Measurements from ENCODE around the gene PTPRA. TPM values are rescaled to one million over a fixed set of nuclear protein-coding genes. Genes with fewer than 3 reads are reported as not detected.
"Not testable (repeated sequence)": the region's sequence is repeated elsewhere in the genome, so short reads cannot be mapped to it uniquely, and the experiment has no call there.

The PTPRA gene
- total RNA-seq, 2 experiments from 2014 or later = 33.3 to 47.2 TPM

DNA sequence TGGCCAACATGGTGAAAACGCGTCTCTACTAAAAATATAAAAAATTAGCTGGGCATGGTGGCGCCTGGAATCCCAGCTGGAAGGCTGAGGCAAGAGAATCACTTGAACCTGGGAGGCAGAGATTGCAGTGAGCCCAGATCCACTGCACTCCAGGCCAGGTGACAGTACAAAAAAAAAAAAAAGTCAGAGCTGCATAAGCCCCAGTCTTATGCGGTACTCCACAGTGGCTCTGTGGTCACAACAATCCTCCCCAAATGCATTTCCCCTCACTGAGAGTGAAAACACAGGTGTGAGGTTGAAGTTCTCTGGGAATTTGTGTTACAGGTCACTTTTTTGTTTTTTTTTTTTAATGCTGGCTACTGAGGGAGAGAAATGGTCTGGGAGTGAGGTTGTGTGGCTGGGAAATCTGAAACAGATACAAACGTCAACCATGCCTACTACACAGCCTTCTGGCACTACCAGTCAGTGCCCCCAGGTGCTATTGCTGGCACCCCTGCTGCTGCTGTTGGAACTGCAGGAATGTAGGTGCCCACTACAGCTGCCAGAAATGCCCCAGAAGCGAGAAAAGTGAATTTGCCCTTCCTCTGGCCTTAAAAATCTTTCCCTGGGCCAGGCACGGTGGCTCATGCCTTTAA is 178.2 kb downstream of the PTPRA start:
- POLR2A ChIA-PET = interaction anchor here (0.6 kb wide), 2 partner anchors 152 to 265 kb away, joined by 3 to 4 read pairs; no protein-coding TSS in a partner anchor

DNA sequence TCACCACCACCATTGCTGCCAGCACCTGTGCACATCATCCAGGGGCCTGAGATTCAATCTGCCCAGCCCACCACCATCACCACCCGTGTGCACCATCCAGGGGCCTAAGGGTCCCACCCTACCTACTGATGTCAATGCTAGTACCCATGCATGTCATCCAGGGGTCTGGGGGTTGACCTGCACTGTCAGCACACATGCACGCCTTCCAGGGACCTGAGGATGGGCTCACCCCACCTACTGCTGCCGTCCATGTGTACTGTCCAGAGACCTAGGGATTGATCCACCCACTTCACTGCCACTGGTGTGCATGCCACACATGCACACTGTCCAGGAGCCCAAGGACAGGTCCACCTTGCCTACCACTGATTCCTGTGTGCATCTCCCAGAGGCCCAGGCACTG is 186.2 kb downstream of the PTPRA start:
- Histone ChIP-seq H3K4me1 (ENCODE audit: insufficient read depth, low read length, poor library complexity, severe bottlenecking) (no peaks in the 10 kb centered on the region), H3K4me3 (ENCODE audit: low read depth, low read length, poor library complexity, severe bottlenecking) (no peak overlapping the region), H4K20me1 (ENCODE audit: insufficient read depth, low read length) (no peaks in the 10 kb centered on the region), H2AFZ (ENCODE audit: low read length) (no peak overlapping the region), H3K79me2 (ENCODE audit: insufficient read depth, low read depth, low read length) (no peaks in the 10 kb centered on the region), H3K9me2 (ENCODE audit: insufficient read depth, low read length) (no peaks in the 10 kb centered on the region), H3K36me3 (ENCODE audit: insufficient read depth, low read length) (no peaks in the 10 kb centered on the region), H3K4me2 (ENCODE audit: low read length) (no peak overlapping the region), H3K9me3 (ENCODE audit: low read length) (no peaks in the 10 kb centered on the region), H3K27ac (ENCODE audit: low read depth, low read length, poor library complexity, severe bottlenecking) (no peak overlapping the region)
- no peak for TF ChIP-seq EZH2phosphoT487 (IDR thresholded peaks at IDR 0.05; ENCODE audit: borderline replicate concordance, low read depth, low read length)
- TF ChIP-seq, protein P1, sequence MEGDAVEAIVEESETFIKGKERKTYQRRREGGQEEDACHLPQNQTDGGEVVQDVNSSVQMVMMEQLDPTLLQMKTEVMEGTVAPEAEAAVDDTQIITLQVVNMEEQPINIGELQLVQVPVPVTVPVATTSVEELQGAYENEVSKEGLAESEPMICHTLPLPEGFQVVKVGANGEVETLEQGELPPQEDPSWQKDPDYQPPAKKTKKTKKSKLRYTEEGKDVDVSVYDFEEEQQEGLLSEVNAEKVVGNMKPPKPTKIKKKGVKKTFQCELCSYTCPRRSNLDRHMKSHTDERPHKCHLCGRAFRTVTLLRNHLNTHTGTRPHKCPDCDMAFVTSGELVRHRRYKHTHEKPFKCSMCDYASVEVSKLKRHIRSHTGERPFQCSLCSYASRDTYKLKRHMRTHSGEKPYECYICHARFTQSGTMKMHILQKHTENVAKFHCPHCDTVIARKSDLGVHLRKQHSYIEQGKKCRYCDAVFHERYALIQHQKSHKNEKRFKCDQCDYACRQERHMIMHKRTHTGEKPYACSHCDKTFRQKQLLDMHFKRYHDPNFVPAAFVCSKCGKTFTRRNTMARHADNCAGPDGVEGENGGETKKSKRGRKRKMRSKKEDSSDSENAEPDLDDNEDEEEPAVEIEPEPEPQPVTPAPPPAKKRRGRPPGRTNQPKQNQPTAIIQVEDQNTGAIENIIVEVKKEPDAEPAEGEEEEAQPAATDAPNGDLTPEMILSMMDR (conservative IDR thresholded peaks at IDR 0.05; ENCODE audit: low read length) = no peak
- POLR2A ChIA-PET = no interaction called here
- intact Hi-C loops (cut with micrococcal nuclease; ENCODE audit: unreplicated experiment) = no loop called here
- CTCF ChIA-PET (ENCODE audit: unreplicated experiment) = no interaction called here
- BruUV-seq (replicated peaks) = no TSS peak
- no peak for DNase-seq (ENCODE audit: low spot score)

More for the DNA sequence above, 178.2 kb downstream of the PTPRA start:
- Histone ChIP-seq H3K4me3 (ENCODE audit: low read depth, low read length, poor library complexity, severe bottlenecking) (no peak overlapping the region), H3K9me2 (ENCODE audit: insufficient read depth, low read length) (no peaks in the 10 kb centered on the region), H3K79me2 (ENCODE audit: insufficient read depth, low read depth, low read length) (peaks cover 12% of the 10 kb centered on the region), H2AFZ (ENCODE audit: low read length) (no peak overlapping the region), H3K4me2 (ENCODE audit: low read length) (no peak overlapping the region), H3K36me3 (ENCODE audit: insufficient read depth, low read length) (peaks cover 35% of the 10 kb centered on the region), H3K27ac (ENCODE audit: low read depth, low read length, poor library complexity, severe bottlenecking) (no peak overlapping the region), H4K20me1 (ENCODE audit: insufficient read depth, low read length) (no peaks in the 10 kb centered on the region), H3K9me3 (ENCODE audit: low read length) (no peaks in the 10 kb centered on the region), H3K4me1 (ENCODE audit: insufficient read depth, low read length, poor library complexity, severe bottlenecking) (peaks cover 3% of the 10 kb centered on the region)
- CTCF ChIA-PET (ENCODE audit: unreplicated experiment) = no interaction called here
- TF ChIP-seq, protein P1 (conservative IDR thresholded peaks at IDR 0.05; ENCODE audit: low read length) = no peak
- TF ChIP-seq EZH2phosphoT487 (IDR thresholded peaks at IDR 0.05; ENCODE audit: borderline replicate concordance, low read depth, low read length) = no peak
- intact Hi-C loops (cut with micrococcal nuclease; ENCODE audit: unreplicated experiment) = loop anchor here (5.0 kb wide), 1 partner anchor 51 kb away; no protein-coding TSS in a partner anchor
- no TSS peak for BruUV-seq (replicated peaks)
- DNase-seq (ENCODE audit: low spot score) = no peak

DNA sequence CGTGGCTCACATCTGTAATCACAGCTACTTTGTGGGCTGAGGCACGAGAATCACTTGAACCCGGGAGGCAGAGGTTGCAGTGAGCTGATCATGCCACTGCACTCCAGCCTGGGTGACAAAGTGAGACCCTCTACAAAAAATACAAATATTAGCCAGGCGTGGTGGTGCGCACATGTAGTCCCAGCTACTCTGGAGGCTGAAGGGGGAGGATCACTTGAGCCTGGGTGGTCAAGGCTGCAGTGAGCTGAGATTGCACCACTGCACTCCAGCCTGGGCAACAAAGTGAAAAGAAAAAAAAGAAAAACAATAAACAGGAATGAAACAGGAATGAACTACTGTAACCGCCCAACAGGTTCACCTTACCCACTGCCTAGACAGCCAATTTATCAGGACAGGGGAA is 190.8 kb downstream of the PTPRA start:
- H3K4me2 ChIP-seq (ENCODE audit: low read length); H2AFZ ChIP-seq (ENCODE audit: low read length); POLR2A ChIA-PET; H3K79me2 ChIP-seq (ENCODE audit: insufficient read depth, low read depth, low read length); H3K4me3 ChIP-seq (ENCODE audit: low read depth, low read length, poor library complexity, severe bottlenecking); H4K20me1 ChIP-seq (ENCODE audit: insufficient read depth, low read length); DNase-seq (ENCODE audit: low spot score); H3K36me3 ChIP-seq (ENCODE audit: insufficient read depth, low read length); CTCF ChIA-PET (ENCODE audit: unreplicated experiment); H3K27ac ChIP-seq (ENCODE audit: low read depth, low read length, poor library complexity, severe bottlenecking); H3K4me1 ChIP-seq (ENCODE audit: insufficient read depth, low read length, poor library complexity, severe bottlenecking); BruUV-seq (replicated peaks); intact Hi-C loops (cut with micrococcal nuclease; ENCODE audit: unreplicated experiment); H3K9me3 ChIP-seq (ENCODE audit: low read length); H3K9me2 ChIP-seq (ENCODE audit: insufficient read depth, low read length): not testable (repeated sequence)
